ENCODE results near the gene DIS3L2. TPM values are rescaled to one million over a fixed set of nuclear protein-coding genes. Genes with fewer than 3 reads are reported as not detected.
"Not testable (repeated sequence)": the region's sequence is repeated elsewhere in the genome, so short reads cannot be mapped to it uniquely, and the experiment has no call there.

DIS3L2 gene
- total RNA-seq, 2 donors from 2014 or later: 39.5 to 42.4 TPM

GRCh38 chr2:232322560-232323327 is 361.2 kb downstream of the DIS3L2 start:
- Histone ChIP-seq H3K27me3 (ENCODE audit: control insufficient read depth, insufficient read depth, low read length, poor library complexity, severe bottlenecking) (no peaks in the 10 kb centered on the region), H3K9me3 (ENCODE audit: control insufficient read depth, low read length) (no peaks in the 10 kb centered on the region), H3K4me1 (ENCODE audit: control insufficient read depth, insufficient read depth, low read length) (peaks cover 5% of the 10 kb centered on the region), H3K36me3 (ENCODE audit: control insufficient read depth, insufficient read depth, low read length) (no peaks in the 10 kb centered on the region), H3K4me3 (ENCODE audit: low read length) (no peak overlapping the region), H3K27ac (ENCODE audit: low read depth, low read length) (no peak overlapping the region), H3K9ac (ENCODE audit: extremely low read depth, low read length, poor library complexity, severe bottlenecking) (no peak overlapping the region)
- WGBS, 2 experiments (ENCODE audit: insufficient coverage in 1 of 2, insufficient read length in 1 of 2): 91 to 92% methylated on average over 15 to 18 of the region's 18 CpGs
- peak overlapping the region; percentile 58 for H3K27ac Mint-ChIP-seq
- H3K4me3 Mint-ChIP-seq: no peak overlapping the region
- no peaks in the 10 kb centered on the region for H3K36me3 Mint-ChIP-seq (ENCODE audit: low read depth)
- no peak for TF ChIP-seq CTCF (conservative IDR thresholded peaks at IDR 0.05)
- no peak for DNase-seq
- H3K9me3 Mint-ChIP-seq: no peaks in the 10 kb centered on the region
- peaks cover 7% of the 10 kb centered on the region for H3K4me1 Mint-ChIP-seq
- no peaks in the 10 kb centered on the region for H3K27me3 Mint-ChIP-seq (ENCODE audit: insufficient read depth)

- H3K36me3 Mint-ChIP-seq (ENCODE audit: low read depth): no peaks in the 10 kb centered on the region
- peaks cover 5% of the 10 kb centered on the region for H3K4me1 ChIP-seq (ENCODE audit: control insufficient read depth, insufficient read depth, low read length)
- peak; percentile 49 for DNase-seq
- H3K9me3 ChIP-seq (ENCODE audit: control insufficient read depth, low read length): no peaks in the 10 kb centered on the region
- H3K27me3 Mint-ChIP-seq (ENCODE audit: insufficient read depth): no peaks in the 10 kb centered on the region
- H3K27ac Mint-ChIP-seq: no peak overlapping the region
- no peaks in the 10 kb centered on the region for H3K27me3 ChIP-seq (ENCODE audit: control insufficient read depth, insufficient read depth, low read length, poor library complexity, severe bottlenecking)
- H3K9ac ChIP-seq (ENCODE audit: extremely low read depth, low read length, poor library complexity, severe bottlenecking): no peak overlapping the region
- no peak overlapping the region for H3K27ac ChIP-seq (ENCODE audit: low read depth, low read length)
- no peak overlapping the region for H3K4me3 Mint-ChIP-seq
- no peak overlapping the region for H3K4me3 ChIP-seq (ENCODE audit: low read length)
- no peaks in the 10 kb centered on the region for H3K9me3 Mint-ChIP-seq
- H3K36me3 ChIP-seq (ENCODE audit: control insufficient read depth, insufficient read depth, low read length): no peaks in the 10 kb centered on the region
- no peak for TF ChIP-seq CTCF (conservative IDR thresholded peaks at IDR 0.05)
- peaks cover 7% of the 10 kb centered on the region for H3K4me1 Mint-ChIP-seq
- WGBS, 2 experiments (ENCODE audit: insufficient coverage in 1 of 2, insufficient read length in 1 of 2): 92 to 93% methylated on average over 3 to 4 of the region's 4 CpGs
Observed at GRCh38 chr2:232323328-232323650, 361.8 kb downstream of the DIS3L2 start.

- H3K36me3 ChIP-seq (ENCODE audit: control insufficient read depth, insufficient read depth, low read length); H3K4me1 Mint-ChIP-seq; H3K27me3 ChIP-seq (ENCODE audit: control insufficient read depth, insufficient read depth, low read length, poor library complexity, severe bottlenecking); H3K4me1 ChIP-seq (ENCODE audit: control insufficient read depth, insufficient read depth, low read length); H3K27ac ChIP-seq (ENCODE audit: low read depth, low read length); H3K27ac Mint-ChIP-seq; H3K9me3 Mint-ChIP-seq; H3K36me3 Mint-ChIP-seq (ENCODE audit: low read depth); H3K9me3 ChIP-seq (ENCODE audit: control insufficient read depth, low read length); H3K9ac ChIP-seq (ENCODE audit: extremely low read depth, low read length, poor library complexity, severe bottlenecking); H3K4me3 ChIP-seq (ENCODE audit: low read length); H3K4me3 Mint-ChIP-seq; H3K27me3 Mint-ChIP-seq (ENCODE audit: insufficient read depth): not testable (repeated sequence)
- WGBS, 2 experiments (ENCODE audit: insufficient coverage in 1 of 2, insufficient read length in 1 of 2): 78 to 100% methylated on average over 1 to 5 of the region's 6 CpGs
- peak; percentile 43 for DNase-seq
Observed at GRCh38 chr2:232323967-232324366, 362.5 kb downstream of the DIS3L2 start.

DNA sequence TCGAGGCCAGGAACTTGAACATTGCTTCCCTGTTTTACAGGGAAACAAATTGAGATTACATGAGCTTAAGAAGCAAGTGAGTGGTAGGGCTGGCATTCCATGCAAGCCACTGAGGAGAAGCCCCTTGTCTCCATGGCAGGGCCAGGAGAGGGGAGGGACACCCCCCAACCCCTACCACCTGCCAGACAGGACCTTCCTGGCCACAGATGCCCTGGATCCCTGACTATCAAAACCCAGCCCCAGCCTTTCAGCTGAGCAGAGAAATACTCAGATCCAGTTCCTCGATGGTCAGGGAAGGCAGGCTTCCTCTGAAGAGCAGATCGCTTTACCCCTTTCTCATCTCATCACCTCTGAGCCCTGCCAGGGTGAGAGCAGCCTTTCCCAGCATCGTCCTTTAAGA is 363.3 kb downstream of the DIS3L2 start:
- Mint-ChIP-seq H3K36me3 (ENCODE audit: low read depth) (no peaks in the 10 kb centered on the region), H3K9me3 (no peaks in the 10 kb centered on the region), H3K4me3 (no peak overlapping the region), H3K27me3 (ENCODE audit: insufficient read depth) (no peaks in the 10 kb centered on the region), H3K4me1 (peaks cover 7% of the 10 kb centered on the region), H3K27ac (no peak overlapping the region)
- Histone ChIP-seq H3K36me3 (ENCODE audit: control insufficient read depth, insufficient read depth, low read length) (no peaks in the 10 kb centered on the region), H3K4me3 (ENCODE audit: low read length) (no peak overlapping the region), H3K4me1 (ENCODE audit: control insufficient read depth, insufficient read depth, low read length) (peaks cover 5% of the 10 kb centered on the region), H3K27me3 (ENCODE audit: control insufficient read depth, insufficient read depth, low read length, poor library complexity, severe bottlenecking) (no peaks in the 10 kb centered on the region), H3K9me3 (ENCODE audit: control insufficient read depth, low read length) (no peaks in the 10 kb centered on the region), H3K9ac (ENCODE audit: extremely low read depth, low read length, poor library complexity, severe bottlenecking) (no peak overlapping the region), H3K27ac (ENCODE audit: low read depth, low read length) (no peak overlapping the region)
- TF ChIP-seq CTCF (conservative IDR thresholded peaks at IDR 0.05): no peak
- 93% methylated on average over 3 to 4 of the region's 4 CpGs for WGBS, 2 experiments (ENCODE audit: insufficient coverage in 1 of 2, insufficient read length in 1 of 2)
- peak; percentile 40 for DNase-seq

Data from endodermal cell (in vitro differentiated cells).